WTC11 (cell line): Measurements from ENCODE around the gene ABL1. TPM values are rescaled to one million over a fixed set of nuclear protein-coding genes. Genes with fewer than 3 reads are reported as not detected.
"Not testable (repeated sequence)": the region's sequence is repeated elsewhere in the genome, so short reads cannot be mapped to it uniquely, and the experiment has no call there.

ENCODE experiments used
- ATAC-seq: fragments of 200-7000 bp; cut with Tn5 transposase; 2 replicates; pipeline ENCODE4 v1.10.0; 2021; ENCODE audit warnings: mild to moderate bottlenecking, moderate library complexity
- CTCF ChIA-PET: fragments of 300-600 bp; sonication (Branson Sonifier 250); formaldehyde crosslinking; loops from one replicate; lab custom pipeline; 2021; ENCODE audit warnings: antibody characterized with exemption; lab: Charles Lee
- POLR2A ChIA-PET: fragments of 350-600 bp; sonication (Branson Sonifier 250); formaldehyde crosslinking; loops from one replicate; lab custom pipeline; 2021; ENCODE audit warnings: antibody characterized with exemption; lab: Charles Lee
- DNase-seq: peaks from one replicate; pipeline ENCODE4 v3.0.0; 2021; ENCODE audit warnings: low spot score
- H3K27ac Mint-ChIP-seq: 2 replicates; pipeline ENCODE4 v1.8.0; 2021; ENCODE audit warnings: mixed read lengths
- H3K27me3 Mint-ChIP-seq: 2 replicates; pipeline ENCODE4 v1.8.0; 2021; ENCODE audit warnings: low read depth, mild to moderate bottlenecking, moderate library complexity, mixed read lengths
- H3K36me3 Mint-ChIP-seq: 2 replicates; pipeline ENCODE4 v1.8.0; 2021; ENCODE audit warnings: mixed read lengths
- H3K4me1 Mint-ChIP-seq: 2 replicates; pipeline ENCODE4 v1.8.0; 2022; ENCODE audit warnings: mixed read lengths
- H3K4me3 Mint-ChIP-seq: 2 replicates; pipeline ENCODE4 v1.8.0; 2021; ENCODE audit warnings: mild to moderate bottlenecking, moderate library complexity, mixed read lengths
- H3K9me3 Mint-ChIP-seq: 2 replicates; pipeline ENCODE4 v1.8.0; 2021; ENCODE audit warnings: mixed read lengths
- ATF3 ChIP-seq: sonication (generic); formaldehyde crosslinking; conservative IDR thresholded peaks from 2 replicates; pipeline ENCODE4 v1.8.1; 2022; ENCODE audit warnings: mild to moderate bottlenecking, missing genetic modification reagents
- CTCF ChIP-seq: fragments of 200-600 bp; IDR thresholded peaks from 2 replicates; pipeline ENCODE4 v1.8.0; 2022; ENCODE audit warnings: antibody characterized with exemption
- E2F4 ChIP-seq: sonication (generic); formaldehyde crosslinking; IDR thresholded peaks from 2 replicates; pipeline ENCODE4 v1.8.1; 2022; ENCODE audit warnings: low read depth, mild to moderate bottlenecking, moderate library complexity, missing genetic modification reagents, borderline replicate concordance
- ELF4 ChIP-seq: sonication (generic); formaldehyde crosslinking; IDR thresholded peaks from 2 replicates; pipeline ENCODE4 v1.8.1; 2022; ENCODE audit warnings: low read depth, mild to moderate bottlenecking, moderate library complexity, missing genetic modification reagents
- NFYB ChIP-seq: sonication (generic); formaldehyde crosslinking; conservative IDR thresholded peaks from 2 replicates; pipeline ENCODE4 v1.8.0; 2022; ENCODE audit warnings: low read depth, missing genetic modification reagents
- NR1H2 ChIP-seq: sonication (generic); formaldehyde crosslinking; IDR thresholded peaks from 2 replicates; pipeline ENCODE4 v1.9.0; 2021; ENCODE audit warnings: mild to moderate bottlenecking, moderate library complexity, missing genetic modification reagents
- OVOL2 ChIP-seq: fragments of 250-450 bp; sonication (Bioruptor Pico); IDR thresholded peaks from 2 replicates; pipeline ENCODE4 v1.9.0; 2021; ENCODE audit warnings: mild to moderate bottlenecking, borderline replicate concordance
- SOX15 ChIP-seq: fragments of 250-450 bp; sonication (Bioruptor Pico); IDR thresholded peaks from 2 replicates; pipeline ENCODE4 v1.9.0; 2021; ENCODE audit warnings: mild to moderate bottlenecking
- TEAD1 ChIP-seq: sonication (generic); formaldehyde crosslinking; IDR thresholded peaks from 2 replicates; pipeline ENCODE4 v1.8.0; 2022; ENCODE audit warnings: mild to moderate bottlenecking, missing genetic modification reagents
- ZBTB21 ChIP-seq: sonication (generic); formaldehyde crosslinking; IDR thresholded peaks from 2 replicates; pipeline ENCODE4 v1.8.1; 2023; ENCODE audit warnings: mild to moderate bottlenecking, missing genetic modification reagents, borderline replicate concordance
- ZNF121 ChIP-seq: sonication (generic); formaldehyde crosslinking; IDR thresholded peaks from 2 replicates; pipeline ENCODE4 v1.8.0; 2023; ENCODE audit warnings: missing genetic modification reagents
- ZNF396 ChIP-seq: fragments of 250-450 bp; sonication (Bioruptor Pico); IDR thresholded peaks from 2 replicates; pipeline ENCODE4 v1.8.0; 2021; ENCODE audit warnings: mild to moderate bottlenecking, moderate library complexity, borderline replicate concordance
- total RNA-seq: library from RNA; stranded (reverse); gene quantifications from 3 replicates; pipeline ENCODE4 v1.2.3, GENCODE V29; 2021

Gene ABL1
- total RNA-seq, 1 experiment from 2014 or later, result 104 TPM

- Mint-ChIP-seq H3K27me3 (no peaks in the 10 kb centered on the region), H3K27ac (peak overlapping the region; percentile 94), H3K4me1 (peaks cover 71% of the 10 kb centered on the region), H3K4me3 (no peak overlapping the region; the same call in 1 of the 2 replicates), H3K9me3 (peaks cover 4% of the 10 kb centered on the region), H3K36me3 (peaks cover 4% of the 10 kb centered on the region; the same call in 1 of the 2 replicates)
- ATAC-seq (no peak), DNase-seq (no peak)
- ChIA-PET CTCF (interaction anchor here (1.1 to 2.3 kb wide), 4 partner anchors 12 to 146 kb away, joined by 4 to 13 read pairs (median 5); no protein-coding TSS in a partner anchor), POLR2A (interaction anchor here (0.6 to 2.1 kb wide), 2 partner anchors 11 to 21 kb away, joined by 3 to 12 read pairs; partner anchors contain the start of gene ABL1)
- no peak for TF ChIP-seq CTCF
- TF ChIP-seq OVOL2, result no peak
- TF ChIP-seq SOX15 (CRISPR knock-in tag), result no peak
- TF ChIP-seq NFYB (CRISPR knock-in tag), result no peak
- no peak for TF ChIP-seq NR1H2 (CRISPR knock-in tag)
Observed at GRCh38 chr9:130846487-130847305, 11.6 kb downstream of the ABL1 start.

GRCh38 chr9:130847306-130848217 lies 12.5 kb downstream of the ABL1 start:
- H3K27me3 Mint-ChIP-seq, result no peaks in the 10 kb centered on the region
- H3K27ac Mint-ChIP-seq, result peak overlapping the region; percentile 94
- peaks cover 4% of the 10 kb centered on the region; the same call in 1 of the 2 replicates for H3K36me3 Mint-ChIP-seq
- H3K4me3 Mint-ChIP-seq, result no peak overlapping the region; the same call in 1 of the 2 replicates
- H3K4me1 Mint-ChIP-seq, result peaks cover 63% of the 10 kb centered on the region
- DNase-seq (peak; percentile 46), ATAC-seq (peak; percentile 82)
- H3K9me3 Mint-ChIP-seq, result peaks cover 4% of the 10 kb centered on the region
- POLR2A ChIA-PET, result interaction anchor here (0.6 to 2.1 kb wide), 2 partner anchors 12 to 22 kb away, joined by 3 to 12 read pairs; partner anchors contain the start of gene ABL1
- CTCF ChIA-PET, result interaction anchor here (0.7 to 2.3 kb wide), 3 partner anchors 19 to 181 kb away, joined by 3 to 13 read pairs (median 4); no protein-coding TSS in a partner anchor
- peak; percentile 44; the same call in 1 of the 2 replicates for TF ChIP-seq TEAD1 (CRISPR knock-in tag)
- no peak for TF ChIP-seq ATF3 (CRISPR knock-in tag)

GRCh38 chr9:130848514-130848913 lies 13.5 kb downstream of the ABL1 start:
- H3K9me3 Mint-ChIP-seq, H3K36me3 Mint-ChIP-seq, DNase-seq, H3K4me3 Mint-ChIP-seq, H3K27me3 Mint-ChIP-seq, ATAC-seq, H3K27ac Mint-ChIP-seq: not testable (repeated sequence)
- ChIA-PET CTCF (interaction anchor here (0.7 to 1.1 kb wide), 2 partner anchors 24 to 182 kb away, joined by 3 to 8 read pairs; no protein-coding TSS in a partner anchor), POLR2A (interaction anchor here (0.7 kb wide), 2 partner anchors 135 to 548 kb away, joined by 5 to 7 read pairs; no protein-coding TSS in a partner anchor)
- H3K4me1 Mint-ChIP-seq, result peaks cover 57% of the 10 kb centered on the region

GRCh38 chr9:130849356-130849755 lies 14.3 kb downstream of the ABL1 start:
- ATAC-seq, result no peak
- Mint-ChIP-seq H3K4me1 (peaks cover 49% of the 10 kb centered on the region), H3K4me3 (no peak overlapping the region)

More at GRCh38 chr9:130849356-130849755, 14.3 kb downstream of the ABL1 start:
- TF ChIP-seq ZNF121 (CRISPR knock-in tag) (peak; percentile 53; the same call in 1 of the 2 replicates), ELF4 (CRISPR knock-in tag) (no peak), E2F4 (CRISPR knock-in tag) (no peak), ZNF396 (CRISPR knock-in tag) (no peak), ZBTB21 (CRISPR knock-in tag) (no peak)
- TF ChIP-seq, all 79 proteins: peak for 1
- no peak for DNase-seq
- CTCF ChIA-PET, result no interaction called here
- H3K27me3 Mint-ChIP-seq, result no peaks in the 10 kb centered on the region
- peaks cover 9% of the 10 kb centered on the region for H3K36me3 Mint-ChIP-seq
- POLR2A ChIA-PET, result no interaction called here
- peak overlapping the region; percentile 74; the same call in 1 of the 2 replicates for H3K27ac Mint-ChIP-seq
- H3K9me3 Mint-ChIP-seq, result peaks cover 4% of the 10 kb centered on the region
